VCaP (cell line): ENCODE data around the gene BIRC7.
"Not testable (repeated sequence)": the region's sequence is repeated elsewhere in the genome, so short reads cannot be mapped to it uniquely, and the experiment has no call there.

Experiments used
- H3K27ac ChIP-seq: fragments of 450-650 bp; 2 replicates; pipeline ENCODE4 v1.5.1; 2017
- CTCF ChIP-seq: fragments of 450-650 bp; conservative IDR thresholded peaks from 2 replicates; pipeline ENCODE4 v1.5.1; 2017; ENCODE audit warnings: mild to moderate bottlenecking, moderate library complexity

The BIRC7 gene

DNA sequence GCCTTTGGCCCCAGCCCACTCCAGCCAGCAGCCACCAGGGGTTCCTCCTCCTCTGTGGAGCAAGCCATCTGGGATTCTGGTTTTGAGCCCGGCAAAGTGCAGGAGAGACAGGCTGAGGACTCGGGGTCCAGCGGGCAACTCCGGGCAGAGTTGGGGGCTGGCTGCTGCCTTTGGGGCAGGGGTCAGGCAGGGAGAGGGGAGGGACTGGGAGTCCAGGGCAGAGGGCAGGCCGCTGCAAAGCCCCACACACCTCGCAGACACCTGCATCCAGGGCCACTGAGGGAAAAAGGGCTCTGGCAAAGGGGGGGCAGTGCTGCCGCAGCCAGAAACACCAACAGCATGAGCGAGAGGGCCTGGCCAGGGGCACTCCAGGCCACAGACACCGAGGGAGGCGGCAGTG is 8.8 kb downstream of the BIRC7 start:
- no peak overlapping the region for H3K27ac ChIP-seq
- TF ChIP-seq CTCF: no peak

GRCh38 chr20:63246490-63247288 is 11.0 kb downstream of the BIRC7 start:
- 0 out of 2 replicates have a peak, but pooled peaks have one; percentile 8 for TF ChIP-seq CTCF
- peak overlapping the region; percentile 24; the same call in 1 of the 2 replicates for H3K27ac ChIP-seq

- TF ChIP-seq CTCF: no peak
- no peak overlapping the region for H3K27ac ChIP-seq
These were observed 12.0 kb downstream of the BIRC7 start for GRCh38 chr20:63247671-63248228.

DNA sequence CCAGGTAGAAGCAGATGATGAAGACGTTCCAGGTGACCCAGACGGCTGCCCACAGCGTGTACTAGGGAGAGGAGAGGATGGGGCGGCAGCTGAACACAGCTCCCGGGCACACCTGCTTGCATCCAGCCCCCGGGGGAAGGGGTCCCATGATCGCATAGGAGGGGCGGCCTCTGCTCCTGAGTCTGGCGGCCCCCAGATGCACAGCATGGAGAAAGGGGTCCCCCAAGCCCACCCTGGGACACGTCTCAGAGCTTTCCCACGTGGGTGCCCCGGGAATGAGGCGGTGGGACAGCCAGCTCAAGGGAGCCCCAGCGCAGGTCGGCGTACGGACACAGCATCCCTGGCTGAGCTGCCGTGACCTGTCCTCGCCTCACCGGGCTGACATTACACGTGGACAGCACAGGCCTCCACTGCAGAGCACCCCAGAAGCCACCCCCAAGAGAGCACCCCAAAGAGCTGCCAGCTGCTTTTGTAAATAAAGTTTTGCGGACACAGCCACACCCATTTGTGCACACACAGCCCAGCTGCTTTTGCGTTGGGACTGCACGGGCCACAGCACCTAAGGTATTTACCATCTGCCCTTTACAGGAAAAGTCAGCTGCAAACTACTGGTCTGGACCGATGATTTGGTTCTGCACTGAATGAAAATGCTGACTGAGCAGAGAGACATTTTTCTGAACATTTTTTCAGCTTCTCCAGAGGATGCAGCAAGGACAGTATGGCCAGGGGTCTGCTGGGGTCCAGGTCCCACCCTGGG is 13.3 kb downstream of the BIRC7 start:
- no peak for TF ChIP-seq CTCF
- no peak overlapping the region; the same call in 1 of the 2 replicates for H3K27ac ChIP-seq

DNA sequence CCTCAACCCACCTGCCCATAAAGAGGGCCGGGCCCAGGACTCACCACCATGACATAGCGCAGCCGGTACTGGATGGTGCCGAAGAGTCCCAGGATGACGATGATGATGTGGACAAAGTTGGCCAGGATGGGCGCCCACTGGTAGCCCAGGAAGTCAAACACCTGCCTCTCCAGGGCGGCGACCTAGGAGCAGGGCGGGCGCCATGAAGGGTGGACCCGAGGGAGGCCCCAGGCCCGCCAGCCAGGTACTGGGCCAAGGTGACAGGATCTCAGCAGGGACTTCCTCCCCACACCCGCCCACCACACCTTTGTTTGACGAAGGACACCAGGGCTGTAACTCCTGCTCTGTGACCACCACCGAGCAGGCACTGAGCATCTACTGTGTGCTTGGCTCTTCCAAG is 14.2 kb downstream of the BIRC7 start:
- H3K27ac ChIP-seq: no peak overlapping the region; the same call in 1 of the 2 replicates
- TF ChIP-seq CTCF: no peak

GRCh38 chr20:63251350-63251749 is 15.6 kb downstream of the BIRC7 start:
- TF ChIP-seq CTCF: peak; percentile 67
- not testable (repeated sequence) for H3K27ac ChIP-seq

DNA sequence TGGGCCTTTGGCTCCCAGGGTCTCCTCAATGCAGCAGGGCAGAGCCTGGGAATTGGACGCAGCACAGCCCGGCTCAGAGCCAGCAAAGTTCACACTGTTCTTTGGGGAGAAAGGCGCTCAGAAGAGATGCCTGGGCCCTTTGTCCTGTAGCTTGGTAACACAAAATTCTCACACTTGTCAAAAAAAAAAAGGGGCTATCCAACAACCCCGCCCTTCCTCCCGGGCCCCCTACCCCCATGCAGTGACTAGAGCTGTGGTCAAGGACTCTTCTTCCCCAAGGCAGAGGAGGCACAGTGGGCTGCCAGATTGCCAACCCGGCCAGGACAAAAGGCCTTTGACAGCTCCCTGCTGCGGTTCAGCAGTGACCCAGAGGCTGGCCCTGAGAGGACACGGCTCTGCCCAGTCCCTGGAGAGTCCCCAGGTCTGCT is 16.6 kb downstream of the BIRC7 start:
- no peak for TF ChIP-seq CTCF
- H3K27ac ChIP-seq: no peak overlapping the region
